Activated CD4-positive, CD25-positive, alpha-beta regulatory T cell treated with anti-CD3 and anti-CD28 coated beads, Interleukin-2, amount 50 U/mL, for 24 hours (primary cell): ENCODE data around the gene MIOS.
"Not testable (repeated sequence)": the region's sequence is repeated elsewhere in the genome, so short reads cannot be mapped to it uniquely, and the experiment has no call there.

Experiments used
- ATAC-seq, 2 donors: fragments of 150-1000 bp; cut with Tn5 transposase; one replicate each; pipeline ENCODE4 v1.10.0; 2021; ENCODE audit warnings: mild to moderate bottlenecking in 1 of 2, moderate library complexity in 1 of 2

MIOS gene

GRCh38 chr7:7554649-7555575 lies 11.8 kb upstream of the MIOS start:
- ATAC-seq, result no peak

DNA sequence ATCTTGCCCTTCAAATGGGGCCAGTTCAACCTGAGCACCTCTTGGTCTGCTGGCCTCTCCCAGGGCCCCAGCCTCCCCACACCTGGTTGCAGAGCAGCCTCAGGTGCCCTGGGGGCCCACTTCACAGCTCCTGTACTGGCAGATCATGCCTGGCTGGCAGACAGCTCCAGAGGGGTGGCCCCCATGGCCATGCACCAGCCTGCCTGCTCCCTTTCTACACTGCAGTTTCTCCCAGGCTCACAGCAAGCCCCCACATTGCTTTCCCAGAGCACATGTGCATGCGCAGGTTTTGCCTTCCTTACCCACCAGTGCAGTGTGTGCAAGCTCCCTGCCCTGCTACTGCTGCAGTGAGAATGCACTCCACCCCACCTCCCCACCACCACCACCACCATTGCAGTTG lies 9.8 kb upstream of the MIOS start:
- ATAC-seq, result no peak

DNA sequence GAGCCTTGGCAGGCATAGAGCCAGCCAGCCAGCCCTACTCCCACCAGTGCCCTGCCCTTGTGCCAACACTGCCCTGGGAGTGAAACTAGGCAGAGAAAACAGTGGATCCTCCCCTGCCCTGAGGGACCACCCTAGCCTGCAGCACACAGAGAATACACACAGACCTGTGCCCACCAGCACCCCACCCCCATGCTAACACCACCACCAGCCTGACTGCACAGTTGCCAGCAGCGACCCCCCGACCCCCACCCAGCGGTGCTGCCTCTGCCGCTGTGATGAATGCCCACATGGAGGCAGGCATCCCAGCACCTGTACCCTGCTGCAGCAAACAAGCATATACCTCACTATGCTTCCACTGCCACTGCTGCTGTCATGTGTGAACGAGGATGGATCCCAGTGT lies 9.4 kb upstream of the MIOS start:
- no peak for ATAC-seq

GRCh38 chr7:7561591-7561990 lies 5.1 kb upstream of the MIOS start:
- ATAC-seq, result not testable (repeated sequence)

- ATAC-seq, result no peak
Observed at GRCh38 chr7:7562736-7563135, 3.9 kb upstream of the MIOS start.

DNA sequence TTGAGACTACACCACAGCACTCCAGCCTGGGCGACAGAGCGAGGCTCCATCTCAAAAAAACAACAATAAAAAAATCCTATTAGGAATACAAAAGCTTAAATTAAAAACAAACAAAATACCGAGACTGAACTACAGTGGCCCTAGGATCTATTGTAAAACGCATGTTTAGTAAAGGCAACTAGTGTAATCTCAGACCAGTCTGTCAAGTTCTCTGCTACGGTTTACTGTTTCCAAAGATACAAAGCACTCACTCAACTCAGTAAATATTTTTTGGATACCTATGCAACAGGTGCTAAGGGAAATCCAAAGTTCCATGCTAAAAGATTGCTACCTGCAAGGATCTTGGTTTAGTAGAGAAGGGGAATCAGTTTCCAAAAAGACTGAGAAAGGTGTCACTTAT lies 3.4 kb upstream of the MIOS start:
- ATAC-seq, result no peak

DNA sequence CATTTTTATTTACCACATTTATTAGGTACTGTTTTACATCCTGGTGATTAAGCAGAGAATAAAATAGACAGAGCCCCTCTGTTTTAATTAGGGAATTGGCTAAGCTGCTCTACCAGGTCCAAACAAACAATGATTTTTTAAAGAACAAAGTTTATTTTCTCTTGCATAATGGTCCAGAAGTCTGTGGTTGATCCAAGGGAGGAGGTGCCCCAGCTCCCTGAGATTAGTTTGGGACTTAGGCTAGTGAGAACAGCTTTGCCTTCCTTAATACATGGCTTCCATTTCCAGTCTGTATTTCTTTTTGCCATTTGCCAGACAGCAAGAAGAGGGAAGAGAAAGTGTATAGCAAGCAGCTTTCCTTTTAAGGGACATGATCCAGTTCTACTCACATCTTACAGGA lies 2.9 kb upstream of the MIOS start:
- no peak for ATAC-seq

DNA sequence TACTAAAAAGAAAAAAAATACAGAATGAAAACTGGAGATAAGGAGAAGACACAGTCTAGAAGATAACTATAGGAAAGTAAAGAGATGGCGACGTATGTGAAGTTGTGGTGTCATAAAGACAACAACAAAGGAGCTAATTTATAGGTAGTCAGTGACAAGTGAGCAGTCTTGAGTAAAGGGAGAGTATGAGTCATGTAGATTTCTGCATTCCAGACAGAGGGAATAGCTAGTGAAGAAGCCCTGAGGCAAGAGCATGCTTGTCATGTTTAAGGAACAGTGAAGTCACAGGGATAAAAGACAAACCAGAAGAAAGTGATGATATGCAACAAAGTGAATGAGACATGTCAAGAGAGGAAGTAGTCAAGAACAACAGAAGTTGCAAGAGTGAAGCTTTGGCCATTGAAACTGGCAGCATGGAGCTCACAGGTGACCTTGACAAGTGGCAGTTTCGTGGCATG lies 2.3 kb upstream of the MIOS start:
- ATAC-seq, result no peak

DNA sequence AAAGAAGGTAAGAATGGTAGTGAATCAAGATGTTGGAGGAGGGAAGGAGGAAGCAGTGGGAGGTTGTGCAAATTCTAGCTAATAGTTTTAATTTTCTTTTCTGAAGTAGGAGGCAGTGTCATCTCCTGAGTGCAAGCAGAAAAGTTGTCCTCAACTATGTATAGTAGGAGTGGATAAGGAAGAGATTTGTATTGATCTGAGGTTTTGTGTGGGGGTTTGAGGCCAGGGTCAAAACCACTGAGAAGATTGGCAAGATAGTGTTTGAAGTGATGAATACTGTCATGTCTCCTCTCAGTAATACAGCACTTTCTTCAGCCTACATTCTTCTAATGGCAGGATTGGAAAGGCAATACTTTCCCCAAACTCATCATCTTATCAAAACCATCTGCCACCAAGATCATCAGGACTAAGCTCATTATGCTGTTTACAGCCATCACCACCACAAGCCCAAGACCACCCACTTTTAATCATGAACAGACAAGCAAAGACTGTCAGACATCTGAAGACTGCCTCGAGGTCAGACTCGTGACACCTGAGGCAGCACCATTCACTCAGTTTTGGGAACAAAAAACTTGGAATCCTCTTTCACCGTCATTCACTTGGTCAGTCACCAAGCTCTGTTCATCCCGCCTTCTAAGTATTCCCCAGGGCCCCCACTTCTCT lies 1.5 kb upstream of the MIOS start:
- no peak for ATAC-seq

DNA sequence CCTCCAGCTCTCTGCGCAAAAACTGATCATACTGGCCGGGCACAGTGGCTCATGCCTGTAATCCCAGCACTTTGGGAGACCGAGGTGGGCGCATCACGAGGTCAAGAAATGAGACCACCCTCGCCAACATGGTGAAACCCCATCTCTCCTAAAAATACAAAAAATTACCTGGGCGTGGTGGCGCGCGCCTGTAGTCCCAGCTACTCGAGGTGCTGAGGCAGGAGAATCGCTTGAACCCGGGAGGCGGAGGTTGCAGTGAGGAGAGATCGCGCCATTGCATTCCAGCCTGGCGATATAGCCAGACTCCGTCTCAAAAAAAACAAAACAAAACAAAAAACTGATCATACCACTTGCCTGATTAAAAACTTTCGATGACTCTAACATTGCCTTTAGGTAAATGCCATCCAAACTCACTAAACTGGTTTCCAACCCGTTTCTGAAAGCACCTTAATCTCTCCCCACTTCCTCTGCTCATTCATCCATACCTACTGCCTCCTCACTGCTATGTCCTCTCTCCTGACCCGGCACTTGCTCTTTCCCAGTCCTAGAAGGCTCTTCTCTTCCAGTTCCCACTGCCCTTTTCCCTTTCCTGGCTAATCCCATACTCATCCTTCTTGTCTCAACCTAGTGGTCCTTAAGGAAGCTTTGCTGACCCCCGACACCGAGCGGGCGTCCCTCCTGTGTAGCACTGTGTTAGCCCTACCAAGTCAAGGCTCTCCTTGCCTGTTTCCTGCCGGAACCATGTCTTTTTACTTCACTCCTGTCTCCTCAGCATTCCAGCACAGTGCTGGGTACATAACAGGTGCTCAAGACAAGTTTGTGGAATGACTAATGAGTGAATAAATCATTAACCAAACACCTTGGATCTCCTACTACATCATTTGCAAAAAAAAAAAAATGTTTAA lies 686 bp upstream of the MIOS start:
- peak; percentile 12 to 18 for ATAC-seq

GRCh38 chr7:7567898-7568531 lies 1.3 kb downstream of the MIOS start:
- ATAC-seq, result no peak

DNA sequence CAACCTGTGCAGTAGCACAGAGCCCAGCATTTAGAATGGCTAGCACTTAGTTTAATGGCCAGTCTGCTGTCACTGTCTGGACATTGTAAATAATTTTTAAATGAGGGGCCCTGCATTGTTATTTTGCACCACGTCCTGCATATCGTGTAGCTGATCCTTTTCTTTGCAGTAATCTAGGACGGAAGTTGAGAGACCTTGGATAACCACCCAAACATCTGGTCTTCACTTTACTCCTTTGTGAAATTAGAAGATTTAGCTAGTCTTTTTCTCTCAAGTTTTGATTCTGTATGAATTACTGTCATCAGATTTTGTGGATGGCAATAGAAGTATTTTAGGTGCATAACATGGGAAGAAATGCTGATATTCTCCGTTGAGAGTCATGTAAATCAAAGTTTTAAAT lies 1.9 kb downstream of the MIOS start:
- ATAC-seq, result no peak

DNA sequence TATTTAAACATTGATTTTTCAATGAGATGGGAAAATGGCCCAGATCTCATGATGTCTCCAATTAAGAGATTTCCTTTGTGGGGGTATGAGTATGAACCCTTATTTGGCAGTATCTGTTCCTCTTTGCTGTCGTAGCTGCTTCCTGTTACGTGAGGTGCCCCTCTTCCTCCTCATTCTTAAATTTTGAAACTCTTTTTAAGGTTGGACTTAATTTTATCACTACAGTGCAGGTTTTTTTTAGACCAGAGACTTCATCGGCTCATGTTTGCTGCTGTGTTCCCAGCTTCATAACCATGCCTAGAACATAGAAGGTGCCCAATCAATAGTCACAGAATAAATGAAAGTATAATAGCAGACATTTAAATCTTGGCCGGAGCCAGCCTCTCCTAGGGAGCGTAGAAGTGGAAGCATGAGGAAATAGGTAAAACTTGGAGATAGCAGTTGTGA lies 2.4 kb downstream of the MIOS start:
- no peak for ATAC-seq

DNA sequence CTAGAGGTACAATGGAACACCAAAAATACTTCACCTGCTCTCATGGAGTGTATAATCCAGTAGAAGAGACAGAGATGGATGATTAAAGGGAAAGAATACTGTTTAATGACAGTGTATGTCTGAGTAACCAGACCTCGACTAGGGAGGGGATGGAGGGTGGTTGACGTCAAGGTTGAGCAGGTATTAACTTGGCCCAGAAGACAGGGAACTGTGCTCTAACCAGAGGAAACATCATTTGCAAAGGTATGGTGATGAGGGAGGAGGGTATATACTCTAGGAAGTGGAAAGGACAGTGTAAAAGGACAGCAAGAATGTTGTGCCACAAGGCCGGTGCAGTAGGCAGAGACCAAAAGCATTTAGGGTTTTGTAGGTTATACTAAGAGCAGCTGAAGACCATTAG lies 2.9 kb downstream of the MIOS start:
- ATAC-seq, result no peak

GRCh38 chr7:7570584-7570983 lies 3.9 kb downstream of the MIOS start:
- no peak for ATAC-seq

GRCh38 chr7:7573701-7574100 lies 7.0 kb downstream of the MIOS start:
- no peak for ATAC-seq

GRCh38 chr7:7576344-7576743 lies 9.7 kb downstream of the MIOS start:
- ATAC-seq, result no peak

DNA sequence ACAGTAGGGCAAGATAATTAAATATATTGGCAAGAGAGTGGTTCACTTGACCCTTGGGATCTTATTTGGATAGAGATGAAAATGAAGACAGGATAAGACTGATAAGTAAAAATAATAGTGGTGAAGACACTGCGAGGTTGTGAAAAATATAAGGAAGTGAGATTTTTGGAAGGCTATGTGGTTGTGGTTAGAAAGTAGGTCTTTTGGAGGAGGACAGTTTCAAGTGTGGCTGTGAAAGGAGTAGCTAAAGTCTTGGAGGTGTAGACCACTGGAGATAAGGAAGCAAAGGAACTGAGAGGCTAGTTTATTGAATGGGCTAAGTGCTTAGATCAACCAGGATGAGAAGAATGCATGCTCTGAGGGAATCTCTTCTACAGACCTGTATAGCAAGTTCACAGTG lies 11.2 kb downstream of the MIOS start:
- no peak for ATAC-seq

DNA sequence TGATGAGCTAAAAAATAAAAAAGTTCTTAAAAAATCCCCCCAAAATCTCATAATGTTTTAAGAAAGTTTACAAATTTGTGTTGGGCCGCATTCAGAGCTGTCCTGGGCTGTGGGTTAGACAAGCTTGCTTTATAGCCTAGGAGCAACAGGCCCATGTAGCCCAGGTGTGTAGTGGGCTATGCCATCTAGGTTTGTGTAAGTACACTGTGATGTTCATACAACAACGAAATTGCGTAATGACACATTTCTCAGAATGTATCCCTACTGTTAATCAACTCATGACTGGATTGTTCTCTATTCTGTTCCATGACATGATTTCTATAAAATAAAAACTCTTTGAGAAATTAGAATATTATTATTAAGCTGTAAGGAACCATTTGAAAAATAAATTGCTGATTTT lies 13.0 kb downstream of the MIOS start:
- no peak for ATAC-seq

DNA sequence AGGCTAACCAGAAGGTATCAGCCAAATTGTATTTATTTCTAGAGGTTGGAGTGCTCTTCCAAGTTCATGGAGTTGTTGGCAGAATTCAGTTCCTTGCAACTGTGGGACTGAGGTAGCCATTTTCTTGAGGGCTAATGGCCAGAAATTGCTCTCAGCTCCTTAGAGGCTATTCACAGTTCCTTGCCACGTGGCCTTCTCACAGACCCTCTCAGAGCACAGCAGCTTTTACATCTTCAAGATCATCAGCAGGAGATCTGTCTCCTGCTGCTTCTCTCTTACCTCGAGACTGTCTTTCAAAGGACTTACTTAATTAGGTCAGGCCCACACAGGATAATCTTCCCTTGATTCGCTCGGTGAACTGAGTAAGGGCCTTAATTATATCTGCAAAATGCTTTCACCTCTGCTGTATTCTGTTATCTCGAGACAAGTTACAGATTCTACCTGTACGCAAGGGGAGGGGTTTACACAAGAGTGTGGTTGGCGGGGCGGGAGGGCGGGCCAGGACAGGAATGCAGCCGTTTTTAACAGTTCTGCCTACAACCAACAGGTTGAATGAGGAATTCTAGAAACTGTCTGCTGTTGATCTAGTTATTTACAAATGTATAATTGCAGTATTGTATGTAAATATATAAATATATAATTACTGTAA lies 15.0 kb downstream of the MIOS start:
- ATAC-seq, result no peak

DNA sequence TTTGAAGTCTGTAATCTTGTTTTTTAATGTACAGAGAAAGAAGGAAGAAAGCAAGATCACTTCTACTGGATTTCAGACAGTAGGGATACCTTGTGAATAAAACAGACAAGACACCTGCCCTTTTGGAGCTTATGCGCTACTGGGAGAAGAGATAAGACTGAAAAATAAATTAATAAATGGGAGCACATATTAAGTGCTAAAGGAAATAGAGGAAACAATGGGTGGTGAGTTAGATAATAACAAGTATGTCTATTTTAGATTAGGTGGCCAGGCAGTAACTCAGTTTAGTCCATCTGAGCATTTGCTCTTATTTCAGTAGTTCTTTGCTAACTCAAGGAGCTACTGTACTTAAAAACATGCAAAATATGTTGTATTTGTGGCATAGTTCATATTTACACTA lies 15.9 kb downstream of the MIOS start:
- ATAC-seq, result no peak

DNA sequence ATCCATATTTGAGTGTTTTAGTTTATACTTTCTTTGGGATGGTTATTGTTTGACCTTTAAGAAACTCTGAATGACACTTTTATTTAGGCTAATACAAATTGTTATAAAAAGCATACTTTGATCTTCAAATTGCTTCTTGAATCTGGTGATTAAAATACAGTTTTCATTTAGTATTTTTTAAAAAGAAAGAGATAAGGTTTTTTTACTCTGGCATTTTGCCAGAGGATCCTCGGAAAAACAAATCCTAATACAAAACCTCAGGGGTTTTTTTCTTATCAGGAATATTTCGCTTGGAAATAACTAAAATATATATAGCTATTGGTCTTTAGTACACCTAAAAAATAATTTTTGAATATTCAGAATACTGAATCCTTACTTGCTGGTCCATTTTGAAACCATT lies 17.0 kb downstream of the MIOS start:
- ATAC-seq, result no peak
